Urothelium cell line (cell line): ENCODE measurements around the gene EGFL7.
A peak's percentile ranks its signal among the peaks of the same experiment; 100 is the strongest.

Experiments used
- DNase-seq: peaks from one replicate; pipeline ENCODE4 v3.0.0; 2011; ENCODE audit warnings: low spot score, mixed read lengths
- FAIRE-seq: peaks from 2 replicates; lab custom pipeline; 2011; peaks lifted over from hg19 to GRCh38; lab: Jason Lieb, UNC

EGFL7 gene

GRCh38 chr9:136658849-136659535 is 3.7 kb upstream of the EGFL7 start:
- FAIRE-seq, result no peak
- DNase-seq, result no peak

- no peak for DNase-seq
- FAIRE-seq, result no peak
Observed at GRCh38 chr9:136659861-136660784, 2.6 kb upstream of the EGFL7 start.

GRCh38 chr9:136660971-136661550 is 1.7 kb upstream of the EGFL7 start:
- DNase-seq, result no peak
- no peak for FAIRE-seq

- no peak for FAIRE-seq
- DNase-seq, result no peak
Observed at GRCh38 chr9:136661641-136662325, 933 bp upstream of the EGFL7 start.

- DNase-seq (no peak), FAIRE-seq (no peak)
Observed at GRCh38 chr9:136662326-136662655, 425 bp upstream of the EGFL7 start.

- FAIRE-seq (no peak), DNase-seq (no peak)
Observed at GRCh38 chr9:136664000-136664915, 1.5 kb downstream of the EGFL7 start.

- DNase-seq, result peak; percentile 69
- no peak for FAIRE-seq
Observed at GRCh38 chr9:136665111-136665703, 2.5 kb downstream of the EGFL7 start.

GRCh38 chr9:136665704-136666371 is 3.1 kb downstream of the EGFL7 start:
- DNase-seq, result peak; percentile 82
- no peak for FAIRE-seq

GRCh38 chr9:136666372-136667213 is 3.9 kb downstream of the EGFL7 start:
- no peak for FAIRE-seq
- DNase-seq, result no peak

- FAIRE-seq, result no peak
- DNase-seq, result no peak
Observed at GRCh38 chr9:136667214-136667939, 4.7 kb downstream of the EGFL7 start.

GRCh38 chr9:136667940-136668760 is 5.4 kb downstream of the EGFL7 start:
- FAIRE-seq, result no peak
- no peak for DNase-seq

GRCh38 chr9:136668983-136669790 is 6.5 kb downstream of the EGFL7 start:
- DNase-seq, result no peak
- no peak for FAIRE-seq

GRCh38 chr9:136669791-136670464 is 7.2 kb downstream of the EGFL7 start:
- DNase-seq (no peak), FAIRE-seq (no peak)

GRCh38 chr9:136670576-136671253 is 8.0 kb downstream of the EGFL7 start:
- no peak for DNase-seq

GRCh38 chr9:136671254-136671614 is 8.5 kb downstream of the EGFL7 start:
- no peak for DNase-seq
- FAIRE-seq, result no peak

More at GRCh38 chr9:136670576-136671253, 8.0 kb downstream of the EGFL7 start:
- no peak for FAIRE-seq
